ENCODE data around the gene CRAMP1.

The CRAMP1 gene

GRCh38 chr16:1641261-1641660 is 29.1 kb downstream of the CRAMP1 start:
- Histone ChIP-seq H3K36me3 (ENCODE audit: control insufficient read depth, insufficient read depth, low read length) (peaks cover 46% of the 10 kb centered on the region), H3K4me3 (ENCODE audit: low read length) (no peak overlapping the region), H3K27me3 (ENCODE audit: control insufficient read depth, insufficient read depth, low read length) (no peaks in the 10 kb centered on the region), H3K9ac (ENCODE audit: low read length) (no peak overlapping the region), H3K27ac (ENCODE audit: low read depth, low read length) (no peak overlapping the region), H3K4me1 (ENCODE audit: control insufficient read depth, insufficient read depth, low read length) (no peaks in the 10 kb centered on the region)

DNA sequence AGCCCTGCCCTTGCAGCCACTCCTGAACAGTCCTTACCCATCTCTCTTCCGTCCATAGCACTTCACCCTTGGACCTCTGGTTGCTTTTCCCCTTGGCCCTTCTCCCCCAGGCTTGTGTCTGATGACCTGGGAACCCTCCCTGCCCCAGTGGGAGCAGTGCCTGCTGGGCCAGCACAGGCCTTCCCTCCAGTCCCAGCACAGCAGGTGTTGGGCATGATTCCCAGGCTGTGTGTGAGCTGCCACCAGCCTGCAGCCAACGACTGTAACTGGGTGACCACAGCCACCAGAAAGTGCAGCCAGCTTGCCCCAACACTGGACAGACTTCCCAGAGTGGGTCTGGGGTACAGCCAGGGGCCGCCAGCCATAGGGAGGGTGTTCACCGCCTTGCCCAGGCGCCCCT is 30.0 kb downstream of the CRAMP1 start:
- Histone ChIP-seq H3K27ac (ENCODE audit: low read depth, low read length) (no peak overlapping the region), H3K4me1 (ENCODE audit: control insufficient read depth, insufficient read depth, low read length) (no peaks in the 10 kb centered on the region), H3K4me3 (ENCODE audit: low read length) (no peak overlapping the region), H3K9ac (ENCODE audit: low read length) (no peak overlapping the region), H3K36me3 (ENCODE audit: control insufficient read depth, insufficient read depth, low read length) (peaks cover 46% of the 10 kb centered on the region), H3K27me3 (ENCODE audit: control insufficient read depth, insufficient read depth, low read length) (no peaks in the 10 kb centered on the region)

DNA sequence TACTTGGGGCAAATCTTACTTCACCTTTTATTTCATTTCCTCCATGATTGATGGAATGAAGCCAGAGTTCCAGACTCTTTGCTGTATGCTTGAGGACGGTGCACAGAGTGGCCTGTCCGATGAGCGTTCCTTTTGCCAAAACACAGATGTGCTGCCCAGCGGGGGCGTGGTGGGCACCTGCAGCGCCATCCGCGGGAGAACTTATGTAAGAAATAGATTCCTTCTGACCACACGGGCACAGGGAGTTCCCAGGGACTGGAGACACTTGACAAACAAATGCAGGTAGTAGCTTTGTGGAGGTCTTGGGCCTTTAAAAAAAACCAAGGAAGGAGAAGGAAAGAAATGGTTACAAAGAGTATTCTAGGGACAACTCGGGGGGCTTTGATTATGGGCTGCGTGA is 30.6 kb downstream of the CRAMP1 start:
- H3K4me1 ChIP-seq (ENCODE audit: control insufficient read depth, insufficient read depth, low read length) = no peaks in the 10 kb centered on the region
- H3K27ac ChIP-seq (ENCODE audit: low read depth, low read length) = no peak overlapping the region
- no peaks in the 10 kb centered on the region for H3K27me3 ChIP-seq (ENCODE audit: control insufficient read depth, insufficient read depth, low read length)
- H3K9ac ChIP-seq (ENCODE audit: low read length) = no peak overlapping the region
- no peak overlapping the region for H3K4me3 ChIP-seq (ENCODE audit: low read length)
- H3K36me3 ChIP-seq (ENCODE audit: control insufficient read depth, insufficient read depth, low read length) = peaks cover 43% of the 10 kb centered on the region

DNA sequence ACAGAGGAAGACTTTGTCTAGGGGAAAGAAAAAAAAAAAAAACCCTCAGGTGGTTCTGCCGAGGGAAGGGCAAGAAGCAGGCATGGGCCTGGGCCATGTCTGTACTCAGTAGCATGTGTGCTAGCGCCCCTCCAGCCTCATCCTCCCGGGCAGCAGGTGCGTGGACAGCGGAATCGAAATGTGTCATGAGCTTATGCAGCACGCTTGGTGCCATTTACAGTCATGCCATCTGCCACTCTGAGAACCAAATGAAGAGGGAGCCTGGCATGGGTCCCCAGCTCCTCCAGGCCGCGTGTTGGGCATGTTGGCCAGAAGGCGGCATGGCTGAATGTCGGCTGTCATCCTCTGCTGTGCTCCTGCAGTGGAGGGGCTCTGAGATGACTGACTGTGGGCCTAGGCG is 31.4 kb downstream of the CRAMP1 start:
- H3K4me1 ChIP-seq (ENCODE audit: control insufficient read depth, insufficient read depth, low read length) = no peaks in the 10 kb centered on the region
- H3K4me3 ChIP-seq (ENCODE audit: low read length) = no peak overlapping the region
- peaks cover 35% of the 10 kb centered on the region for H3K36me3 ChIP-seq (ENCODE audit: control insufficient read depth, insufficient read depth, low read length)
- H3K27ac ChIP-seq (ENCODE audit: low read depth, low read length) = no peak overlapping the region
- no peaks in the 10 kb centered on the region for H3K27me3 ChIP-seq (ENCODE audit: control insufficient read depth, insufficient read depth, low read length)
- no peak overlapping the region for H3K9ac ChIP-seq (ENCODE audit: low read length)

GRCh38 chr16:1645914-1646525 is 33.9 kb downstream of the CRAMP1 start:
- Histone ChIP-seq H3K4me1 (ENCODE audit: control insufficient read depth, insufficient read depth, low read length) (no peaks in the 10 kb centered on the region), H3K27me3 (ENCODE audit: control insufficient read depth, insufficient read depth, low read length) (no peaks in the 10 kb centered on the region), H3K4me3 (ENCODE audit: low read length) (no peak overlapping the region), H3K9ac (ENCODE audit: low read length) (no peak overlapping the region), H3K27ac (ENCODE audit: low read depth, low read length) (no peak overlapping the region), H3K36me3 (ENCODE audit: control insufficient read depth, insufficient read depth, low read length) (peaks cover 30% of the 10 kb centered on the region)

GRCh38 chr16:1647856-1648255 is 35.7 kb downstream of the CRAMP1 start:
- no peaks in the 10 kb centered on the region for H3K27me3 ChIP-seq (ENCODE audit: control insufficient read depth, insufficient read depth, low read length)
- no peak overlapping the region for H3K27ac ChIP-seq (ENCODE audit: low read depth, low read length)
- peaks cover 28% of the 10 kb centered on the region for H3K36me3 ChIP-seq (ENCODE audit: control insufficient read depth, insufficient read depth, low read length)
- H3K4me3 ChIP-seq (ENCODE audit: low read length) = no peak overlapping the region
- H3K4me1 ChIP-seq (ENCODE audit: control insufficient read depth, insufficient read depth, low read length) = no peaks in the 10 kb centered on the region
- no peak overlapping the region for H3K9ac ChIP-seq (ENCODE audit: low read length)

GRCh38 chr16:1650131-1650530 is 38.0 kb downstream of the CRAMP1 start:
- Histone ChIP-seq H3K4me1 (ENCODE audit: control insufficient read depth, insufficient read depth, low read length) (no peaks in the 10 kb centered on the region), H3K36me3 (ENCODE audit: control insufficient read depth, insufficient read depth, low read length) (peaks cover 23% of the 10 kb centered on the region), H3K27ac (ENCODE audit: low read depth, low read length) (no peak overlapping the region), H3K27me3 (ENCODE audit: control insufficient read depth, insufficient read depth, low read length) (no peaks in the 10 kb centered on the region), H3K4me3 (ENCODE audit: low read length) (no peak overlapping the region), H3K9ac (ENCODE audit: low read length) (no peak overlapping the region)

- Histone ChIP-seq H3K4me1 (ENCODE audit: control insufficient read depth, insufficient read depth, low read length) (no peaks in the 10 kb centered on the region), H3K4me3 (ENCODE audit: low read length) (no peak overlapping the region), H3K9ac (ENCODE audit: low read length) (no peak overlapping the region), H3K27me3 (ENCODE audit: control insufficient read depth, insufficient read depth, low read length) (no peaks in the 10 kb centered on the region), H3K36me3 (ENCODE audit: control insufficient read depth, insufficient read depth, low read length) (peaks cover 28% of the 10 kb centered on the region), H3K27ac (ENCODE audit: low read depth, low read length) (no peak overlapping the region)
Observed at GRCh38 chr16:1651094-1651973, 39.2 kb downstream of the CRAMP1 start.

DNA sequence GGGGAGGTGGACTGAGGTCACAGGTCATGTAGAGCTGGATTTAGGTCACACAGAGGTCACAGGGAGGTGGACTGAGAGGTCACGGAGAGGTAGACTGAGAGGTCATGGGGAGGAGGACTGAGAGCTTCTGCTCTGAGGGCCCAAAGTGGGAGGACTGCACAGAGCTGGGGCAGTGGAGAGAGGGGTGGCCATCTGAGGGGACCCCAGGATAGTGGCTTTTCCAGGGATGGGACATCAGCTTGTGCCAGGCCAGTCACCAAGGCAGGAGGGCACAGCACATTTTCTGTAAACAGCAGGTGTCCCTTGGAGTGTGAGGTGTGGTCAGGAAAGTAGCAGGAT is 39.8 kb downstream of the CRAMP1 start:
- Histone ChIP-seq H3K27ac (ENCODE audit: low read depth, low read length) (no peak overlapping the region), H3K4me1 (ENCODE audit: control insufficient read depth, insufficient read depth, low read length) (no peaks in the 10 kb centered on the region), H3K36me3 (ENCODE audit: control insufficient read depth, insufficient read depth, low read length) (peaks cover 29% of the 10 kb centered on the region), H3K4me3 (ENCODE audit: low read length) (no peak overlapping the region), H3K27me3 (ENCODE audit: control insufficient read depth, insufficient read depth, low read length) (no peaks in the 10 kb centered on the region), H3K9ac (ENCODE audit: low read length) (no peak overlapping the region)

GRCh38 chr16:1653023-1653422 is 40.9 kb downstream of the CRAMP1 start:
- H3K27me3 ChIP-seq (ENCODE audit: control insufficient read depth, insufficient read depth, low read length) = no peaks in the 10 kb centered on the region
- no peak overlapping the region for H3K27ac ChIP-seq (ENCODE audit: low read depth, low read length)
- no peak overlapping the region for H3K4me3 ChIP-seq (ENCODE audit: low read length)
- peaks cover 38% of the 10 kb centered on the region for H3K36me3 ChIP-seq (ENCODE audit: control insufficient read depth, insufficient read depth, low read length)
- no peaks in the 10 kb centered on the region for H3K4me1 ChIP-seq (ENCODE audit: control insufficient read depth, insufficient read depth, low read length)
- H3K9ac ChIP-seq (ENCODE audit: low read length) = no peak overlapping the region

DNA sequence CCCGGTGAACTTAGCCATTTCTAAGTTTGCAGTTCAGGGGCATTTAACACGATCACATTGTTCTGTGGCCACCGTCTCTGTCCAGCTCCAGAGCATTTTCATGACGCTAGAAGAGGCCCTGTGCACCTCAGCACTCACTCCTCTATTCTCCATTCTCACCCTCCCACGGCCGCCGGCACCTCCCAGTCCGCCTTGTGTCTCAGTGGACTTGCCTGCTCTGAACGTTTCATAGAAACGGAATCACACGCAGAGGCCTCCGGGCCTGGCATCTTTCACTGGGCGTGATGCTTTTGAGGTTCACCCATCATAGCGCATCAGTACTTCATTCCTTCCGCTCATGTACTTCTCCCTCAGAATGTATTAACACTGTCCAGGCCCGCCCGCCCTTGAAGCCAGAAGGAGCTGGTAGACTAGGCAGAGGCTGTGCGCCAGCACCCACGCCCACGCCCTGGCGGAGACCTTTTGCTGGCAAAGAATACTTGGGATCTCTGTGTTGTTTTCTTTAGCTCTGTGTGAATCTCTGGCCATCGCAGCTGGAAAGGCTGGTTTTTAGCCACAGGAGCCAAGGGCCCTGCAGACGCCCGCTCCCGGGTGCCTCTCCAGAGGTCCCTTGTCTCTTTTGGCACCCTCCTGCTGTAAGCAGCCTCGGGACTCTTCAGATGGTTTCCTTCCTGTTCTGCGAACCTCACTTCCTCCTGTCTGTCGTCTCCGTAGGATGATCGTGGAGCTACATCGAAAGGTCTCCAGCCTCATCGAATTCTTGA is 42.5 kb downstream of the CRAMP1 start:
- H3K27me3 ChIP-seq (ENCODE audit: control insufficient read depth, insufficient read depth, low read length) = no peaks in the 10 kb centered on the region
- peaks cover 39% of the 10 kb centered on the region for H3K36me3 ChIP-seq (ENCODE audit: control insufficient read depth, insufficient read depth, low read length)
- no peak overlapping the region for H3K9ac ChIP-seq (ENCODE audit: low read length)
- no peak overlapping the region for H3K27ac ChIP-seq (ENCODE audit: low read depth, low read length)
- no peaks in the 10 kb centered on the region for H3K4me1 ChIP-seq (ENCODE audit: control insufficient read depth, insufficient read depth, low read length)
- H3K4me3 ChIP-seq (ENCODE audit: low read length) = no peak overlapping the region

DNA sequence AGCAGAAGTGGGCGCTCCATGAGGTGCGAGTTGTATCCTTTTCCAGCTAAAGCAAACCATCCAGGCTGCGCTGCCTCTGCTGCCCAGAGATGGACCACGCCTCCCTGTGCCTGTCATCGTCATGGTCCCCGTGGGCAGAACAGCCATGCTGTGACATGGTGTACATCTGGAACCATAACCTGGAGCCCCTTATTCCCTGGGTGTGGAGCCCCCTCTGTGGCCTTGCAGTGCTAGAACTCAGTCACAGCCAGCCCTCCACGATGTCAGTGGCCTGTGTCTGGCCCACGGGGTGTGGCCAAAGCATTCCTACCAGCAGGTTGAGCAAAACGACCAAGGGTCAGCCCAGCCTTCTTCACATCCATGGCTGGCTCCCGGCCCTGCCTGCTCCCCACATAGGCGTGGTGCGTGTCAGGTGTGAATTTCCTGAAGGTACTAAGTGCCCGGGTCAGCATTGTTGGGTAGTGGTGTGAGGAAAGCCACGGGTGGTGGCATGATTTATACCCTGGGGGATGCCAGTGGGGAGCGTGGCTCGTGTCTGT is 43.2 kb downstream of the CRAMP1 start:
- Histone ChIP-seq H3K36me3 (ENCODE audit: control insufficient read depth, insufficient read depth, low read length) (peaks cover 44% of the 10 kb centered on the region), H3K27ac (ENCODE audit: low read depth, low read length) (no peak overlapping the region), H3K27me3 (ENCODE audit: control insufficient read depth, insufficient read depth, low read length) (no peaks in the 10 kb centered on the region), H3K4me1 (ENCODE audit: control insufficient read depth, insufficient read depth, low read length) (no peaks in the 10 kb centered on the region), H3K9ac (ENCODE audit: low read length) (no peak overlapping the region), H3K4me3 (ENCODE audit: low read length) (no peak overlapping the region)

Data from rectal smooth muscle tissue (tissue), 1 donor.